ENCODE results near the gene MYLK4. TPM values are rescaled to one million over a fixed set of nuclear protein-coding genes. Genes with fewer than 3 reads are reported as not detected.

The MYLK4 gene
- total RNA-seq, 4 donors from 2014 or later: 2.4 to 46.7 (median 26.9) TPM

DNA sequence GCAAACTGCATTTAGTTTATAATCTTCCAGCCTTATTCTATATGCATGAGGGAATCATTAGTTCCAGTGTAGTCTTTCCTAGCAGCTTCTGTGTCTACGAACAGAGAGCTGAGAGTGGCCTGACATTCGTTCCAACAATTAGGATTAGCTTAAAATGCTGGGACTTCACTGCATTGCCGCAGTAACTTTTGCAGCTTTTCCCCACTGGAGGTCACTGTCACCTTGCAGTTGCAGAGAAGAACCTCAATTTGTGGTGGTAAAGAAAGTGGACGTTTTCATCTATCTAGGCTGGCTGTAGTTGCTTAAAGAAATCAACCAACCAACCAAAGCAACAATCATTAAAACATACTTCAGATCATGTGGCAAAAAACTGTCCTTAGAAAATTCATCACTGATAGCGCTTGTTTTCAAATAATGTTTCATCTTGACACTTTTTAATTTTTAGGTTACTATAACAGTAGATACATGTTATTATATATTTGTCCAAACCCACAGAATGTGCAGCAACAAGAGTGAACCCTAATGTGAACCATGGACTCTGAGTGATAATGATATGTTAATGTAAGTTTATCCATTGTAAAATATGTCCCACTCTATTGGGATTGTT lies 12.2 kb downstream of the MYLK4 start:
- ATAC-seq: peak in 1 of 2 donors; percentile 48
- Histone ChIP-seq H3K27me3 (no peaks in the 10 kb centered on the region), H3K27ac (no peak overlapping the region), H3K4me3 (no peak overlapping the region), H3K36me3 (no peaks in the 10 kb centered on the region), H3K4me1 (peaks cover 13 to 25% of the 10 kb centered on the region in 2 donors), H3K9me3 (no peaks in the 10 kb centered on the region)
- in situ Hi-C loops (cut with MboI; ENCODE audit: low sequenced_read_pairs in 4 of 4): loop anchor here in 1 of 4 donors (25.0 kb wide), 1 partner anchor 1151 kb away; no protein-coding TSS in a partner anchor
- no peak for TF ChIP-seq POLR2A (IDR thresholded peaks at IDR 0.05)
- TF ChIP-seq, protein P1, sequence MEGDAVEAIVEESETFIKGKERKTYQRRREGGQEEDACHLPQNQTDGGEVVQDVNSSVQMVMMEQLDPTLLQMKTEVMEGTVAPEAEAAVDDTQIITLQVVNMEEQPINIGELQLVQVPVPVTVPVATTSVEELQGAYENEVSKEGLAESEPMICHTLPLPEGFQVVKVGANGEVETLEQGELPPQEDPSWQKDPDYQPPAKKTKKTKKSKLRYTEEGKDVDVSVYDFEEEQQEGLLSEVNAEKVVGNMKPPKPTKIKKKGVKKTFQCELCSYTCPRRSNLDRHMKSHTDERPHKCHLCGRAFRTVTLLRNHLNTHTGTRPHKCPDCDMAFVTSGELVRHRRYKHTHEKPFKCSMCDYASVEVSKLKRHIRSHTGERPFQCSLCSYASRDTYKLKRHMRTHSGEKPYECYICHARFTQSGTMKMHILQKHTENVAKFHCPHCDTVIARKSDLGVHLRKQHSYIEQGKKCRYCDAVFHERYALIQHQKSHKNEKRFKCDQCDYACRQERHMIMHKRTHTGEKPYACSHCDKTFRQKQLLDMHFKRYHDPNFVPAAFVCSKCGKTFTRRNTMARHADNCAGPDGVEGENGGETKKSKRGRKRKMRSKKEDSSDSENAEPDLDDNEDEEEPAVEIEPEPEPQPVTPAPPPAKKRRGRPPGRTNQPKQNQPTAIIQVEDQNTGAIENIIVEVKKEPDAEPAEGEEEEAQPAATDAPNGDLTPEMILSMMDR (IDR thresholded peaks at IDR 0.05 in 4 of 5, conservative IDR thresholded peaks at IDR 0.05 in 1 of 5): peak; percentile 49 to 67 (median 55)
- intact Hi-C loops (cut with DNase I; ENCODE audit: low total_unique reads): loop anchor here (1.0 kb wide), 1 partner anchor 26 kb away; no protein-coding TSS in a partner anchor
- DNase-seq: no peak

DNA sequence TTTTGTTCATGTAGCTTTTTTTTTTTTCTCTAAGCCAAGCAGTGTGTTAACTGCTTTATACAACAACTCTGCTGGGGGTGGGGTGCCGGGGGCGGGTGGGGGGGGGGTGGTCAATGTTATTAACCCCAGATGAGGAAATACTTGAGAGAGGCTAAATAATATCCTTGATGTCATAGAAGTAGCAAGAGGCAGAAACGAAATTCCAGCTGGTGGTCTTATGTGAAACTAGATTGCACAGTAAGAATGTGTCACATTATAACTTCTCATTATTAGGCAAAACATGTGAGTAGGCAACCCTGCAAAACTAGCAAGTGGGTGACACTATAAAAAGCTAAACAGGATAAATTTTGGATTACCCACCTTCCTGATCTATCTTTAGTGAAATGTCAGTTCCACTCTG lies 12.8 kb downstream of the MYLK4 start:
- in situ Hi-C loops (cut with MboI; ENCODE audit: low sequenced_read_pairs in 4 of 4): loop anchor here in 1 of 4 donors (25.0 kb wide), 1 partner anchor 1151 kb away; no protein-coding TSS in a partner anchor
- Histone ChIP-seq H3K4me3 (no peak overlapping the region), H3K27ac (no peak overlapping the region), H3K9me3 (no peaks in the 10 kb centered on the region), H3K27me3 (no peaks in the 10 kb centered on the region), H3K4me1 (peaks cover 18 to 26% of the 10 kb centered on the region in 2 donors), H3K36me3 (no peaks in the 10 kb centered on the region)
- intact Hi-C loops (cut with DNase I; ENCODE audit: low total_unique reads): loop anchor here (1.0 kb wide), 1 partner anchor 26 kb away; no protein-coding TSS in a partner anchor
- no peak for DNase-seq
- TF ChIP-seq, protein P1 (IDR thresholded peaks at IDR 0.05 in 4 of 5, conservative IDR thresholded peaks at IDR 0.05 in 1 of 5): no peak
- TF ChIP-seq POLR2A (IDR thresholded peaks at IDR 0.05): no peak
- ATAC-seq: no peak

DNA sequence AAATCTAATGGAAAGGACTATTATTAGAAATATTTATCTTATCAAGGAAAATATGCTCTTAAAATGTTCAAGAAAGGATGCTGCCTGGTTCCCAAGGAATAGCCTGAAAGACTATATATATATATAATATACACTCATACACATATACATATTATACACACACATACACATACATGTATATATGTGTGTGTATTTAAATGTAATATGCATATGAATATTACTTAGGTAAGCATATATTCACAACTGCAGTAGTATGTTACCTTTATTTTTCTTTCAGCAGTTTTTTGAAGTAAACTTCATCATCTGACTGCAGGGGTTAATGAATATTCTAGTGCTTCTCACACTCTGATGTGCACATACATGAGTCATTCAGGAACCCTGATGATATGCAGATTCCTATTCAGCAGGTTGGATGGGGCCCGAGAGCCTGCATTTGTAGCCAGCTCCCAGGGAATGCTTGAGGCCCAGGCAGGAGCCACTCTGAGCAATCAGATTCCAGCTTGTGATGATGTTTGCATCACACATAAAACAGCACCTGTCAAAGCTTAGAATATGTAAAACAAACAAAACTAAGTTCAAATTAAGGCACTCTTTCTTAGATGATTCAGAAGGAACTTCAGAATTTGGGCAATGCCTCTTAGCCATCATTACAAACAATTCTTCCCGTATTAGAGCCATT lies 16.1 kb downstream of the MYLK4 start:
- Histone ChIP-seq H3K9me3 (no peaks in the 10 kb centered on the region), H3K27ac (peak overlapping the region; percentile 66 to 83 (median 72)), H3K4me3 (no peak overlapping the region), H3K4me1 (peaks cover 36 to 48% of the 10 kb centered on the region in 2 donors), H3K27me3 (no peaks in the 10 kb centered on the region), H3K36me3 (no peaks in the 10 kb centered on the region)
- TF ChIP-seq POLR2A (IDR thresholded peaks at IDR 0.05): no peak
- TF ChIP-seq, protein P1 (IDR thresholded peaks at IDR 0.05 in 4 of 5, conservative IDR thresholded peaks at IDR 0.05 in 1 of 5): no peak
- ATAC-seq (no peak), DNase-seq (no peak)
- in situ Hi-C loops (cut with MboI; ENCODE audit: low sequenced_read_pairs in 4 of 4) (loop anchor here in 1 of 4 donors (25.0 kb wide), 1 partner anchor 1147 kb away; no protein-coding TSS in a partner anchor), intact Hi-C loops (cut with DNase I; ENCODE audit: low total_unique reads) (no loop called here)

DNA sequence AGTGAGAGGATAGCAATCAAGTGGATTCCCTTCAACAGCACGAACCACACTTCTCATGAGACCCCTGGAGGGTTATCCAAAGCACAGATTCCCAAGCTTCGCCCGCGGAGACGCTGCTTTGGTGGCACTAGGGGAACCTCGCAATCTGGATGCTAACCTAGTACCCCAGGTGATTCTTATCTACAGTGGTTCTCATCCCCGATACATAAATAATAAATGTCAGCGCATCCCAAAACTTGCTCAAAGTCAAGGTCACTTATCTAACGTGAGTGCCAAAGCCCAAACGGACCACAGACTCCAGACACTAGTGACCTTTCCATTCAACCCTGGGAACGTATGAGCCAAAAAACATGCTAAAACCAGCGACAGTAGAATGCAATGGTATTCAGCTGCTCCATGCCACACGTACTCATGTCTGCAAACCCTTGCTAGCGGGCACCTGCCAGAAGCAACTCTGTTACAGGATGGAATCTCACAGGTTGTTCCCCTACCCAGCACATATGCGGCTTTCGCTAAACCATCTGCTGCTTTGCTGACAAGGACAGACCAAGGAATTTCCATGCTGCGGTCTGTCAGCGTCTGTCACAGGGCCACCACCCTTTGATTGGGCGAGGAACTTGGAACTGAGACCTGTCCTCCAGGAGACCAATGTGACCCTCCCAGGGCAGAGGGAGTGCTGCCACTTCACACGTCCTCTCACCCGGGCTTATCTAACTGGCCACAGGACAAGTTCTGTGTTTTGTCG lies 16.8 kb downstream of the MYLK4 start:
- TF ChIP-seq POLR2A (IDR thresholded peaks at IDR 0.05): peak in 1 of 2 donors; percentile 3
- TF ChIP-seq, protein P1 (IDR thresholded peaks at IDR 0.05 in 4 of 5, conservative IDR thresholded peaks at IDR 0.05 in 1 of 5): no peak
- in situ Hi-C loops (cut with MboI; ENCODE audit: low sequenced_read_pairs in 4 of 4) (loop anchor here in 1 of 4 donors (25.0 kb wide), 1 partner anchor 1147 kb away; no protein-coding TSS in a partner anchor), intact Hi-C loops (cut with DNase I; ENCODE audit: low total_unique reads) (no loop called here)
- Histone ChIP-seq H3K27ac (peak overlapping the region; percentile 66 to 83 (median 72)), H3K9me3 (no peaks in the 10 kb centered on the region), H3K27me3 (no peaks in the 10 kb centered on the region), H3K4me1 (peaks cover 36 to 48% of the 10 kb centered on the region in 2 donors), H3K4me3 (no peak overlapping the region), H3K36me3 (no peaks in the 10 kb centered on the region)
- DNase-seq: peak; percentile 22 to 38
- peak; percentile 15 to 45 for ATAC-seq

Data from gastrocnemius medialis (tissue), 4 donors.